ENCODE data around the gene AWAT2. TPM values are rescaled to one million over a fixed set of nuclear protein-coding genes. Genes with fewer than 3 reads are reported as not detected.
"Not testable (repeated sequence)": the region's sequence is repeated elsewhere in the genome, so short reads cannot be mapped to it uniquely, and the experiment has no call there.

The AWAT2 gene
- total RNA-seq, 1 donor, result not detected

DNA sequence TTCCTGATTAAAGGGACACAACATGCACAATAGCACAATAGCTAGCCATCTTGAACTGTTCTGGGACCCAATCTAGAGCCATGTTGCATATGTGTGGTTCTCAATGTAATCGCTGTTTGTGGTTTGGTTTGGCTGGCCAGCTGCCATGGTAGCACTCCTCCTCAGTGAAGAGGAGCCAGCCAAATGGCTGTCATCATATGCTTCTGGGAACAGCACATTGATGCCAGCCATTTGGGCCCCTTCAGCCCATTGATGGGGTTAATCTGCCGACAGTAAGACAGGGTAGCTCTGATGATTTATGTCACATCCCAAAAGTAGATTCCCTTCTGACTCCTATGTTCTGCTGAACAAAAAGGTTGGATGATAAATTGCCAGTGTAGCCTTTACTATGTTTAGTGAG lies 48.5 kb downstream of the AWAT2 start:
- Histone ChIP-seq H3K27me3 (ENCODE audit: insufficient read depth, low read length) (peaks cover 2% of the 10 kb centered on the region), H3K36me3 (ENCODE audit: insufficient read depth, low read length) (no peaks in the 10 kb centered on the region), H3K4me1 (ENCODE audit: insufficient read depth, low read length) (no peaks in the 10 kb centered on the region), H3K4me2 (ENCODE audit: insufficient read depth, low read length) (no peak overlapping the region), H3K79me2 (ENCODE audit: insufficient read depth, low read length) (no peaks in the 10 kb centered on the region), H3K27ac (ENCODE audit: low read depth, low read length) (no peak overlapping the region), H3K4me3 (ENCODE audit: insufficient read depth, low read length) (no peak overlapping the region), H3K9me3 (ENCODE audit: low read depth, low read length) (no peaks in the 10 kb centered on the region), H2AFZ (ENCODE audit: low read length) (no peak overlapping the region), H4K20me1 (ENCODE audit: insufficient read depth, low read length) (no peaks in the 10 kb centered on the region)
- DNase-seq (ENCODE audit: insufficient read length, low spot score, missing footprints), result no peak
- TF ChIP-seq, protein P1, sequence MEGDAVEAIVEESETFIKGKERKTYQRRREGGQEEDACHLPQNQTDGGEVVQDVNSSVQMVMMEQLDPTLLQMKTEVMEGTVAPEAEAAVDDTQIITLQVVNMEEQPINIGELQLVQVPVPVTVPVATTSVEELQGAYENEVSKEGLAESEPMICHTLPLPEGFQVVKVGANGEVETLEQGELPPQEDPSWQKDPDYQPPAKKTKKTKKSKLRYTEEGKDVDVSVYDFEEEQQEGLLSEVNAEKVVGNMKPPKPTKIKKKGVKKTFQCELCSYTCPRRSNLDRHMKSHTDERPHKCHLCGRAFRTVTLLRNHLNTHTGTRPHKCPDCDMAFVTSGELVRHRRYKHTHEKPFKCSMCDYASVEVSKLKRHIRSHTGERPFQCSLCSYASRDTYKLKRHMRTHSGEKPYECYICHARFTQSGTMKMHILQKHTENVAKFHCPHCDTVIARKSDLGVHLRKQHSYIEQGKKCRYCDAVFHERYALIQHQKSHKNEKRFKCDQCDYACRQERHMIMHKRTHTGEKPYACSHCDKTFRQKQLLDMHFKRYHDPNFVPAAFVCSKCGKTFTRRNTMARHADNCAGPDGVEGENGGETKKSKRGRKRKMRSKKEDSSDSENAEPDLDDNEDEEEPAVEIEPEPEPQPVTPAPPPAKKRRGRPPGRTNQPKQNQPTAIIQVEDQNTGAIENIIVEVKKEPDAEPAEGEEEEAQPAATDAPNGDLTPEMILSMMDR (IDR thresholded peaks at IDR 0.05; ENCODE audit: extremely low read depth, low read depth, low read length), result no peak

DNA sequence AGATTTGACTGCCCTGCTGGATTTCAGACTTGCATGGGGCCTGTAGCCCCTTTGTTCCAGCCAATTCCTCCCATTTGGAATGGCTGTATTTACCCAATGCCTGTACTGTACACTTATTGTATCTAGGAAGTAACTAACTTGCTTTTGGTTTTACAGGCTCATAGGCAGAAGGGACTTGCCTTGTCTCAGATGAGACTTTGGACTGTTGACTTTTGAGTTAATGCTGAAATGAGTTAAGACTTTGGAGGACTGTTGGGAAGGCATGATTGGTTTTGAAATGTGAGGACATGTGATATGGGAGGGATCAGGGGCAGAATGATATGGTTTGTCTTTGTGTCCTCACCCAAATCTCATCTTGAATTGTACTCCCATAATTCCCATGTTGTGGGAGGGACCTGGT lies 51.4 kb downstream of the AWAT2 start:
- not testable (repeated sequence) for DNase-seq (ENCODE audit: insufficient read length, low spot score, missing footprints); H3K27ac ChIP-seq (ENCODE audit: low read depth, low read length); H3K4me1 ChIP-seq (ENCODE audit: insufficient read depth, low read length); H2AFZ ChIP-seq (ENCODE audit: low read length); H4K20me1 ChIP-seq (ENCODE audit: insufficient read depth, low read length); H3K4me2 ChIP-seq (ENCODE audit: insufficient read depth, low read length); H3K9me3 ChIP-seq (ENCODE audit: low read depth, low read length); H3K79me2 ChIP-seq (ENCODE audit: insufficient read depth, low read length); H3K4me3 ChIP-seq (ENCODE audit: insufficient read depth, low read length); H3K36me3 ChIP-seq (ENCODE audit: insufficient read depth, low read length)
- H3K27me3 ChIP-seq (ENCODE audit: insufficient read depth, low read length), result peaks cover 11% of the 10 kb centered on the region

DNA sequence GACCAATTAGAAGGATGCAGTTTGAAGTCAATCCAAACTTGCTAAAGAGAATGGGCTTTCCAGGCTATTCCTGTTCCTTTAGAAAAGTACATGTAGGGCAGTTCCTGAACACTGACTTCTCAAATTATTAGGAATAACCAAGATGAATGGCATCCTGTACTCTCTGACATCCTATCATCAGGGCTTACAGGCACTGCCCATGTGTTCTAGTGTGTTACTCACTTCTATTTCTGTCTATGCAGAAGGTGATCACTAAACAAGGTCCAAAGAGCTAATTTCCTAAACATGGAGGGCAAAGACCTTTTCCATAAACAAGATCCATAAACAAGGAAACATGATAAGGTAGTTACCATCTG lies 53.6 kb downstream of the AWAT2 start:
- TF ChIP-seq, protein P1 (IDR thresholded peaks at IDR 0.05; ENCODE audit: extremely low read depth, low read depth, low read length), result no peak
- DNase-seq (ENCODE audit: insufficient read length, low spot score, missing footprints), result peak; percentile 50
- Histone ChIP-seq H2AFZ (ENCODE audit: low read length) (no peak overlapping the region), H3K4me2 (ENCODE audit: insufficient read depth, low read length) (no peak overlapping the region), H3K79me2 (ENCODE audit: insufficient read depth, low read length) (no peaks in the 10 kb centered on the region), H3K27ac (ENCODE audit: low read depth, low read length) (no peak overlapping the region), H3K4me1 (ENCODE audit: insufficient read depth, low read length) (no peaks in the 10 kb centered on the region), H3K9me3 (ENCODE audit: low read depth, low read length) (no peaks in the 10 kb centered on the region), H3K36me3 (ENCODE audit: insufficient read depth, low read length) (no peaks in the 10 kb centered on the region), H4K20me1 (ENCODE audit: insufficient read depth, low read length) (no peaks in the 10 kb centered on the region), H3K27me3 (ENCODE audit: insufficient read depth, low read length) (peaks cover 11% of the 10 kb centered on the region), H3K4me3 (ENCODE audit: insufficient read depth, low read length) (no peak overlapping the region)

DNA sequence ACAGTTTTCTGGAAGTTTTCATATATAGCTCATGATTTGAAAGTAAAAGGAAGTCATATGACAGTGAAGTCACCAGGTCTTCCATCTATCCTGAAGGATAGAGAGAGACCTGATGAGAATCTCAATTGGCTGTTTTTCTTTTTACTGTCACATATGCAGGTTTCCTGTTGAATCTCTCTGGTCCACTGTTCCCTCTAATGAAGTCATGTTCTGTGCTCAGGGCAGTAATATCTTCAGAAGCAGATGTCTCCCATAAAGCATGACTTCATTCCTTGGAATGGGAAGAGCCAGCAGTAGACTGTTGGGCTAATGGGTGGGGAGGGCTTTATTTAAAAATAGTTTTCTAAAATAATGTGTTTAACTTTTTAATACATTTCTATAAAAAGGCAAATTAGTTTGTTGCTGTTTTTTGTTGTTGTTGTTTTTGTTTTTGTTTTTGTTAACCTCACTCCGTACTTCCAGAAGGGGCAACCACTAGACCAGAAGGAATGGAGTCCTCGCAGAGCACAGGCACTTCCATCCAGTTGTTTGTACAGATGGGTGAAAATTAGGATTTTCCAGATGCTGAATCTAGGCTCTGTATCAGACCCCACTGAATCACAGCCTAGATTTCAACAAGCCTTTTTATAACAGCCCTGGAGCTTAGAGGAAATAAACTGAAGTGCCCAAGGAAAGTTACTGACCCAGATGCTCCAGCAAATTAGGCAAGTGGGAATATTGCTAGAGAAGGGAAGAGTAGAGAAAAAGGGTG lies 54.2 kb downstream of the AWAT2 start:
- Histone ChIP-seq H3K27ac (ENCODE audit: low read depth, low read length) (no peak overlapping the region), H3K4me3 (ENCODE audit: insufficient read depth, low read length) (no peak overlapping the region), H3K36me3 (ENCODE audit: insufficient read depth, low read length) (no peaks in the 10 kb centered on the region), H4K20me1 (ENCODE audit: insufficient read depth, low read length) (no peaks in the 10 kb centered on the region), H3K4me2 (ENCODE audit: insufficient read depth, low read length) (no peak overlapping the region), H2AFZ (ENCODE audit: low read length) (no peak overlapping the region), H3K4me1 (ENCODE audit: insufficient read depth, low read length) (no peaks in the 10 kb centered on the region), H3K9me3 (ENCODE audit: low read depth, low read length) (no peaks in the 10 kb centered on the region), H3K79me2 (ENCODE audit: insufficient read depth, low read length) (no peaks in the 10 kb centered on the region), H3K27me3 (ENCODE audit: insufficient read depth, low read length) (peaks cover 11% of the 10 kb centered on the region)
- TF ChIP-seq, protein P1 (IDR thresholded peaks at IDR 0.05; ENCODE audit: extremely low read depth, low read depth, low read length), result no peak
- no peak for DNase-seq (ENCODE audit: insufficient read length, low spot score, missing footprints)
